Measurements from ENCODE around the gene ABI2.

Gene ABI2

DNA sequence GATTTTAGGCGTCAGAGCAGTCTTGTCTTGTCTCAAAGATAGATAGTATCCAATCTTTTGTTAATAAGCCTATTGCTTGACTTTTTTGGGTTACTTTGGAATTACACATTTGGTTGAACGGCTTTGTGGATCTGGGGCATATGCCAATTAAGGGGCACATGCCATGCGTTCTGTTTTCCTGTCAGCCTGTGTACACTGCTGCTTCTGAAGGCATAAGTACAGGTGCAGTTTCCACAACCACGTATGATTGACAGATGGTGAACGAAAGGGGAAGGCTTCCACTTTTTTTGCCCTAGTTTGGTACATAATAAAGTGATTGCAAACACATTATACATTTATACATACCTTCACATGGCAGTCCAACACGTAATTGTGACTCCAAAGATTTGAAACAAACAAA, 104.6 kb downstream of the ABI2 start:
- DNase-seq: no peak

DNA sequence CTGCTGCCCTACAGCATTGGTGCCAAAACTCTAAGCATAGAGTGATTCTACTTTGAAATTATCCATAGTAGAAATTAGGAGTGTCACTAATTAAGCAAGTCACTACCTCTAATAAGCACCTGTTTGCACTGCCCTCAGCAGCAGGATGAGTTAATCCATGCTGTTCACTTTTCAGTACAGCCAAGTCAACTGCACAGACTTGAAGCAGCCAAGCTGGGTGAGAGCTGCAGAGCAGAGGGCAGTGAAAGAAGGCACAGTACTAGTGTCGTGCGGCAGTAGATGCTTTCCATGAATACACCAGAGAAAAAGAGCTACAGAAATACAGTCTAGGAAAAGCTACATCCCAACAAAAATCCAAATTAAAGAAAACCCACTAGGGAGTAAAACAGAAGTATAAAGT, 108.3 kb downstream of the ABI2 start:
- no peak for DNase-seq

DNA sequence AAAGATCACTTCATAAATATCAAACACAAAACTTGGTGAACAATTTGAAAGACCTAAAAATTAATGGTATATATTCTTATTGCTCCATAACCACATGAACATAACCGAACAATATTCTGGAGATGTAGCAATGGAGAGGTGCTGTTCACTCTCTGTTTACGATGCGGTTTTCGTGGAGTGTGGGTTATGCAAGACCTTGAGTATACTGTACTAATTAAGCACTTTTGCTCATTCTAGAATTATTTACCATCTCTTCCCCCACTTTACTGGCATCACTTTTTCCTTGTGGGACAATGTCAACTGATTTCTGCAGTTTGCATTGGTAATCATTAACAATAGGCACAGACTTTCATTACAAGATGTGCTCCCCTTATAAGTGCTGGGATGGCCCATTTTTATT, 109.3 kb downstream of the ABI2 start:
- peak; percentile 69 for DNase-seq

DNA sequence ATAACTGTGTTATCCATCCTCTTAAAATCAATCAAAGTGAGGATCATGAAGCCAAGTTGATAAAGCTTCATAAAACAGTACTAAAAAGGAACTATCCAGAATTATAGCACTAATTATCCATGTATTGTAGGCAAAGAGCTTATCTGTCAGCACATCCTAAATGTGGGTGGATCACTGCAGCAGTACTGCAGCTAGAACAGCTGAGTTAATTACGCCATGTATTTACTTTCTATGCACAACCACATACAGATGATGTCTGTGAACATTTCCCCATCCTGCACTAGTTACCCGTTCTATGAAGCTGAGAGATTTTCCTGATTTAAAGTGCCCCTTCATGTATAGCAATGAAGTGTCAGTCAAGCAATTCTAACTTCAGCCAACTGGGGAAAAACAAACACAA, 110.3 kb downstream of the ABI2 start:
- no peak for DNase-seq

DNA sequence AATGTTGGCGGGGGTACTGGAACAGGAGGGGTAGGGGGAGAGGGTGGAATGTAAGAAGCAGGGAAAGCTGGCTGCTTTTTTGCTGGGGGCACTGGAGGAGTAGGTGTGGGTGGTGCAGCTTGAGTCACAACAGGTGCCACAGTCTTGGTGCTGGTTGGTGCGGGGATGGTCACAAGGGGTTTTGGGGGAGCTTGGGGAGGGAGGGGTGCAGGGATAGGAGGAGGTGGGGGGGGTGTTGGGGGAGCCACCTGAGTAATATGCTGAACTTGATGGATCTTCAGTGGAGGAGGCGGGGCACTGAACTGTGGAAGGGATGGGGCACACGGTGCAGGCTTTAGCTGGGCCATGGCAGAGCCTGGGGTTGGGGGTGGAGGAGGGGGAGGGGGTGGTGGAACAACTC, 112.5 kb downstream of the ABI2 start:
- DNase-seq: no peak

DNA sequence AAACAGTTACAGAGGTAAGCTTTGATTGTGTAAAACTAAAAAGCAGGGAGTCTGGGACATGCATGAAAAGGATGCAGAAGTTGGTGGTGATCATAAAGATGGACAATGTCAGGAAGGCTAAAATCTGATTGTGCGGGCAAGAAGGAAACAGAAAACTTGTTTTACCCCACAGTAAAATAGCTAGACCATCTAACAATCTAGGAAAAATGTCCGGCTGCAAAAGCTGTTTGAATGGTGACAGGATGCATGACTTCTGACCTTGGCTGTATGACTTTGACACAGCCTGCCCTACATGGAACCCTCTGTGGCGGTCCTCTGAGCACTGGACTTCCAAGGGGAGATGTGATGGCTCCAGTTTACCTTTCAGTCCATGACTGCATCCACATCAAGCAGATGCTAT, 113.3 kb downstream of the ABI2 start:
- no peak for DNase-seq

DNA sequence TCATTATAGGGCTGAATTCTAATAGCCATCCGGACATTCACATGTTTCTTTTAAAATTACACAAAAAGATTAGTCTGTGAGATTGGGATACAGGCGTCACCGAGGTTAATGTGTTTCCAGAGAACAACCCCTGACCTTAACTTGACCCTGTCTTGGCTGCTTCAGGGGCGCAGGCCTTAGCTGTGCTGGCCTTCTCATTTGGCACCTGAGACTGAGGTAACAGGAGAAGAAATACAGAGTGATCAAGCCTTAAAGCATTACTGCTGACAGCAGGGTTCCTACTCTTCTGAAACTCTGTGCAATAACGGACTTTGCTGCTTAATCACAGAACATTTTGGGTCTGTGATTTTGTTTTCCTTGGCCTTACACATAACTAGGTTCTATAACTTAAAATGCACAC, 114.3 kb downstream of the ABI2 start:
- no peak for DNase-seq

DNA sequence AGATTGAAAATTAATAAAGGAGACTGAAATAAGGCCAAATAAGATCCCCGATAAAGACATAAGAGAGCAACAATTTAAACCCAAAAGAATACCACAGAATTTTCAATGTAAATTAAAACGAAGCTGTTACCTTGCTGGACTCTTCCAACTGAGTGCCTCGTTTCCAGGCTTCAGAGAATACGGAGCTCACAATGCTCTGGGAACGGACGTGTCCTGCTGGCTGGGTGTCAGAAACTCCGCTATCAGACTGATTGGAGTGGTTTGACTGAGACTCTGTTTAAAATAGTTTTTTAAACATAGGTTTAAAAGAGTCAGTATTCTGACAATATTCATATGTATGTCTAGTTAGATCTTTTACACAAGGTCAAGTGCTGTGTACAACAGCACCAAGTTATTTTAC, 116.5 kb downstream of the ABI2 start:
- no peak for DNase-seq

DNA sequence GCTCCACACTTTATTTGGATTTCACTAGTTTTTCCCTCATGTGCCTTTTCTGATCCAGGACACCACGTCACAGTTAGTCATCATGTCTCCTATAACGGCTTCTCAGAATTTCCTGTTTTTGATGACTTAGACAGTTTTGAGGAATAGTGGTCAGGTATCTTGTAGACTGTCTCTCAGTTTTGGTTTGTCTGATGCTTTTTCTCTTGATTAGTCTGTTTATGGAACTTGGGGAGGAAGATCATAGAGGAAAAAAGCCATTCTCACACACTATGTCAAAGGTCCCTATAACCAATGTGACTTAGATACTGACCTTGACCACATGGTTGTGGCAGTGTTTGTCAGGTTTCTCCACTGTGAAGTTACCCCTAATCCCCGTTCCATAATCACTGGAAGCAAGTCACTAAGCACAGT, 117.9 kb downstream of the ABI2 start:
- peak; percentile 68 for DNase-seq

DNA sequence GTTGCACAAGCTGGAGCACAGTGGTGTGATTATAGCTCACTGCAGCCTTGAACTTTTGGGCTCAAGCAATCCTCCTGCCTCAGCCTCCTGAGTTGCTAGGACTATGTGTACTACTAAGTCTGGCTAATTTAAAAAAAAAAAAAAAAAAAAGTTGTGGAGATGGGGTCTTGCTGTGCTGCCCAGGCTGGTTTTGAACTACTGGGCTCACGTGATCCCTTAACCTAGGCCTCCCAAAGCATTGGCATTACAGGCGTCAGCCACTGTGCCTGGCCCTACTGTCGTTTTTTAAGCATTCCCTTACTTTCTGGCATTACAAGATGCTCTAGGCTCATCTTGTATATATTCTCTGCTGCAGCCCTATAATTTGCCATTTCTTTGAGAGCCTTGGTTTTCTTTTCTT, 118.6 kb downstream of the ABI2 start:
- DNase-seq: no peak

DNA sequence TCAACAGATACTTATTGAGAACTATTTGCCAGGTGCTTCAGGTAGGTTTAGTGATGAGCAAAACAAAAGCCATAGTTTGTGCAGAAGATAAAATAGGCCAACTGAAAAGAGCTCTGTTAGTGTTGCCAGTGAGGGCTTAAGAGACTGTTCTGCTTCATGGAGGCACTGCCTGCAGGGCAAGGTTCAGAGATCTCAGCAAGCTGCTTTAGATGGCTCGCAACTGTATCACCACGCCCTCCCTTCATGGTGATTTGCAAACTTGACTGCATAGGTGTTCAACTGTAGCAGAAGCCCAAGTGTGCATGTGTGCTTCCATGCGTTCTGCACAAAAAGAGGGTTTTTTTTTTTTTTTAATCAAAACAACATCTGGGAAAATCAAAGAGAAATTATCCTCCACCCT, 122.4 kb downstream of the ABI2 start:
- no peak for DNase-seq

DNA sequence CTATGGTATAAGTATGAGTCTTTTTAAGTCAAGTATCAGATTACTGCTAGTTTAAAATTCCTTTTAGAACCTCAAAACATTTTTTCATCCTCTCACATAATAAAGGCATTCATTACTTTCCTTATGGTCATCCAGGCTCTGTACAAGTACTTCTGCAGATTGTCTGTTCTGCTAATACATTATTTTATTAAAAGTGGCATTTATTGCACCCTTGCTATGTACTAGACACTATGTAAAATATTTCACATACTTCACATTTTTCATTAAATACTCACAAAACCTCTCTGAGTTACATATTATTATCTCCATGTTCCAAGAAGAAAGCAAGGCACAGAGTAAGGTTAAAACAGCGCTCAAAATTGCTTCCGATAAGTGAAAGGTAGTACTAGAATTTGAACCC, 122.8 kb downstream of the ABI2 start:
- peak; percentile 71 for DNase-seq

DNA sequence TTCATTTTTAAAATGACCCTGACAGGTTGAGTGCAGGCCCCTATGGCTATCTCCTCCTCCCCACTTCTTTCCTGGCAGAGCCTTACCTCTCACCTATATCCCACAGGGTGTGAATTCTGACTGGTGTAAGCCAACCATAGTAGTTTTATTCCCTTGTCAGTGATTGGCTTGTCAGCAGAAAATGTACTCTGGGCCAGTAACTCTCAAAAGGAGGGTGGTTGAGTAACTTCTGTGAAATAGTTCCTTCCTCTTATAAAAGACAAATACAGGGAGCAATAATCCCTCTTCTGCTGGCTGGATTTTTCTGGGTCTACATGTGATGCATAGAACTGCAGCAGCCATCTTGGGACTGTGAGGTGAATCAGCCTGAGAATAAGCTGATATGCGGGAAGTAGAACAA, 123.5 kb downstream of the ABI2 start:
- DNase-seq: peak; percentile 7

DNA sequence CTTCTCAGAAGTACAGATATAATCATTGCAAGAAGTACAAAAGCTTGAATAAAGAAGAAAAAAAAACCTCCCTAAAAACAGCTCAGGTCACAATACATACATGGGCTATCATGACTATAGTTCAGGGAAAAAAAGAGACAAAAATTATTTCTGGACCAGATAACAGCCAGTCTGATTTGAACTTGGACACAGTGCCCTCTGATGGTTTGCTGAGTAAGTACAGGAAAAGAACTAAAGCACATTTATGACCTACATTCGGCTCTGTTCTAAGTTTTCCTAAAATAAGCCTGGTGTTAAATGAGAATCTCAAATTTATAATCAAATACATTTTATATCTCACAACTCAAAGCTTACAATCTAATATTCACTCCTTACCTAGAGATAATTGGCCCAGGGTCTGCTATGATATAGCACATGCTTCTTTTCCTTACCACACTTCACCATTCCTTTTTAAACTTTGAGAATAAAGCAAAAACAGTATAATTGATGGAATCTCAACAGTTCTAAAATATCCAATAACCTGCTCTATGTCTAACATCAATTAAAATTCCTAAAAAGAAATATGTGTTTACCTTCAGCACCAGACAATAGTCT, 125.8 kb downstream of the ABI2 start:
- peak; percentile 47 for DNase-seq

DNA sequence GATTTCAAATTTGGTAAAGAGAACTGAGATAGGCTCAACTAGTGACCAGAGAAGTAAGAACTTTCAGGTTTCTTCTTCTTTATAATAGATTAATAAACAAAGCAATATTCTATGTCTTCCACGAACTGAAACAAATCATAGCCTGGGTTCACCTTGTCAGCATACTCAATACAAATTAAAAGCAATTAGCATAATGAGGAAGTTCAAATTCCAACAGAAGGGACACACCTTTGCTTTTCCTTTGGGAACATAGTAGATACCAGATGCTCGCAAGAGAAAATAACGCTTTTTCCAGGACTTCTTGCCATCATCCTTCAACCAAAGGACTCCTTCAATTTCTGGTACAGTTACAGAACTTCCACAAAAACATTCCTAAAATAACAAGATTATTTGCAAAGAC, 127.0 kb downstream of the ABI2 start:
- DNase-seq: no peak

DNA sequence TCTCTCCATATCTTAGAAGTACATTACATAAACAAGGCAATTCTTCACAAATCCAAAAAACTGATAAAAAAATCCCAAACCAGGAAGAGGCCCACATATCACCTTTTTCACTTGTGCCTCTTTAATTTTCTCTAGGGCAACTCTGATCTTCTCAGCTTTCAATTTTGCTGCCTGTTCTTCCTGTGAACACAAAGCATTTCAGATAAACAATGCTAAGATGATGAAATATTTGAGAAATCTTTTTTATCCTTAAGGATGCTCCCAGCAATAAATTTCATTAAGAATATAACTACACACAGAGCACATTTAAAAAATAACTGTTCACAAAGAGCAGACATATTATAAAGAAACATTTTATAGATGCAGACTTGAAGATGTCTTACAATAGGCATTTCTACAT, 133.6 kb downstream of the ABI2 start:
- peak; percentile 23 for DNase-seq

DNA sequence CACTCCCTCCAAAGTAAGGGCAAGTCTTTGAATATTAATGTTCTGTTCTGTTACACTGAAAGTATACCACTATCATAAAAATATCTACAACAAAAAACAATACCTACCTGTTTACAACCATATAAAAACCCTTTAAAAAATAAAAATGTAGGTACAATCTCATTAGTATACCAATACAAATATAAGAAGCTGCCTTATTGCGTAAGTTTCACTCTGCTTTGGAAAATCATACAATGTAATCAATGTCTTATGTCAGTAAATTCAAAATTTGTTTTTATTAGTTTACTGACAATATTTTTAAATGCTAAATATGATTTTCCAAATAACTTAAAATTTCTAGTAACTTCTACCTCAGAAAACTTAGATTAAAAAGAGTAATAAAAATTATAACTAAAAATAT, 134.1 kb downstream of the ABI2 start:
- DNase-seq: no peak

DNA sequence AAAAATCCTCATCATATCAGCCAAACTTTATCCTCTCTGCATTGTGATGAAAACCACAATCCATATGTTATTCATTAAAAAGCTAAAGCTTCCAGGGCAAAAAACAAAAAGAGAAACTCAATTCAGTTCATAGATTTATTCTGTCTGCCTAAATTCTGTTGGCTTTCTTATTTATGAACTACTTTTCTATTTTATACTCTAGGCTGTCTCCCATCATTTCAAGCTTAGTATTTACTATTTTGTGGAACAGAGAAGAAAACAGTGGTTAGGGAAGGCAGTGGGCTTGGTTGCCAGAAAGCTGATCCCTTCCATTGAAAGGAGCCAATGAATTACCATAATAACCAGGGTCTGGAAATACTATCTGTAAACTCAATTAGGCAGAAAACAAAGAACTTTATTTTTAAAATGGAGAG, 135.1 kb downstream of the ABI2 start:
- DNase-seq: peak; percentile 73

DNA sequence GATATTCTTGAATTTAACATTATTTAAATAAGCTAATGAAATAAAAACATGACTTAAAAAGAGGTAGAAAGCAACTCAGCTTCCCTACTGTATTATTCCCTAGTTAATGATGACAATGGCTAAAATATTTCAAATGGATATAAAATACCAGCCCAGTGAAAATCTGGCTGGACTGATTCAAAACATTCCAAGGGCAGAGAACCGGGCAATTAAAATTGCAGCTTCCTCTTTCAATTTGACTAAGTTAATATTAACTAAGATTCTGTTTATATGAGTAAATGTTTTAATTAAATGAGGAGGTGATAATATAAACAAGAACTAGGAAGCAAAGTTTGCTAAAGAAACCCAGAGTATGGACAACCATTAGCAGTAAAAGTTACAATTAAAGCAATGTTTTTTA, 141.4 kb downstream of the ABI2 start:
- DNase-seq: no peak

DNA sequence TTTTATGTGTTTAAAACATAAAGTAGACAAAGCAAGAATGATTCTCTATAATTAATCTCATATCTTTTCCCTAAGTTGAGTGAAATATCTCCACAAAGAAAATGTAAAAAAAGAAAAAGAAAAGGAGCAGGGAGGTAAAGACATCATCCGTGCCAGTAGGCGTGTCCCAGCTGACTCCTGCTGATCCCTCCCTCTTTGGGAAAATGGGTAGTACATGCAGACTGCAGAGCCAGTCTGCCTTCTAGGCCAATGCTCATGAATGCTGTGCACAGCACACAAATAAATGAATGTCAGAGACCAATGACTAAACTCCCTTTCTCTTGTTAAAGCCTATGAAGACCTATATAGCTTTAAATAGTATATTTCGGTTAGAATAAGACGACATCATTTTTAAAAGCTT, 142.2 kb downstream of the ABI2 start:
- no peak for DNase-seq

DNA sequence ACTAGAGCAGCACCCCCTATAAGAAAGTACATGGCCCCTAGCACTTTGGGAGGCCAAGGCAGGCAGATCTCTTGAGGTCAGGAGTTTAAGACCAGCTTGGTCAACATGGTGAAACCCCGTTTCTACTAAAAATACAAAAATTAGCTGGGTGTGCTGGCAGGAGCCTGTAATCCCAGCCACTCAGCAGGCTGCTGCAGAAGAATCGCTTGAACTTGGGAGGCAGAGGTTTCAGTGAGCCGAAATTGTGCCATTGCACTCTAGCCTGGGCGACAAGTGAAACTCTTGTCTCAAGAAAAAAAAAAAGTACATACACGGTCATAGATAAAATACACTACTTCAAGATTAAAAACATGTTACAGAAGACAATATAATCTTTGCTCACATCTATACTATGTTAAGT, 143.1 kb downstream of the ABI2 start:
- no peak for DNase-seq

DNA sequence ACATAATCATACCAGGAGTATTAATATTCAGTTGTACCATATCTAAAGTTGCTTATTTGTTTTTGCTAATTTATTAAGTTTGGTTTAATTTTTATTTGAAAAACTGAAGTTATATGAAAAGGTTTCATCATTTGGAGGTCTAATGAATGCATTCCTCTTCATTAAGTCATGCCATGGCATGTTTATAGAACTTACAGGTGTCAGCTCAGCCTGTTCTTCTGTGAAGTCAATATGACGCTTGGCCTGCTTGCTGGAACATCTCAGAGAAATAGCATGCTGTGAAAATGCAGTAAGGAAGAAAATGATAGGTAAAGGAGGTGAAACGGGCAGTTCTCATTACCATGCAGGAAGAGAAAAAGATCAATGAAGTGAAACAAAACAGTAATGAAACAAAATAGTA, 148.7 kb downstream of the ABI2 start:
- DNase-seq: no peak

DNA sequence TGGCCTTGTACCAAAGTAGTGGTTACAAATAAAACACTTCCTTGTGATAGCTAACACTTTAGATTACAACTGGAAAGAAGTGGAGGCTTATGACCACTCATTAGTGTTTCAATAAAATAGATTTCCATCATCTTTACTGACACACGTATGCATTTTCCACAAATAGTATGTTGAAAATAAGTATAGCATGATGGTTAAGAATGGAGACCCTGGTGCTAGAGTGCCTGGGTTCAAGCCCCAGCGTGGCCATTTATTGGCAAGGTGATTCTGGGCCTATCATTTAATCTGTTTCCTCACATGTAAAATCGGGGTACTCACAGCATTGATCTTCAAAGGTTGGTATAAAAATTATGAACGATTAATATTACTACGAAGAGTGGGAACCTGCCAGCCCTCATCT, 152.4 kb downstream of the ABI2 start:
- DNase-seq: no peak

DNA sequence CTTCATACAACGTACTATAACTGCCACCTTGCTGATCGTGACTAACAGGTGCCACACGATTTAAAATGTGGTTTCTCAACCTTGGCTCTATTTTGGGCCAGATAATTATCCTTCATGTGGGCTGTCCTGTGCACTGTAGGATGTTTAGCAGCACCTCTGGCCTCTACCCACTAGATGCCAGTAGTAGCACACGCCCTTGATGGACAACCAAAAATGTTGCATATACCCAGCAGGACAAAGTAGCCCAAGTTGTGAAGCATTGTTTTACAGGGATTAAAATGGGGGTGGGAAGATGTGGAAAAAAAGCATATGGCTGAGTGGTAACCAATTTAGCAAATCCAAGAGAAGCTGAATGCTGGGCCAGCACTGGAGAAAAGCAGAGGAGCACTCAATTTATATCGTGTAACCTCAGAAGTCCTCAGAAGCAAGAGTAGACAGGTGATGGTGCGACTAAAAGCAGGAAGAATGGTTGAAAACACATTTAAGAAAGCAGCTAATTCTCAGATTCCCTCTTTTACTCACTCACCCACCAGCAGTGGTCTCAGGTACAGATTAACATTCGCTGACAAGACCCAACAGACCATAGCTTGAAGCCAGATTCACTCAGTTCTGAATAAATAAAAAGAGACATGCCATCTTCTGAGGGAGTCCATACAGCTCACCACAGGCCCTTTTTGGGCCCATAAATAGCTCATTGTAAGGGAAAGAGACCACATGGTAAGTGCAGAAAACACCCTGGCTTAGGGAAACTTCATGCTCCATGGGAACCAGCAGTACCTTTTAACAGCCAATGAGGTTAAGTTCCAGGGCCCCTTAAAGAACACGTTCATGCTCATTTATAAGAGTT, 156.3 kb downstream of the ABI2 start:
- peak; percentile 23 for DNase-seq

DNA sequence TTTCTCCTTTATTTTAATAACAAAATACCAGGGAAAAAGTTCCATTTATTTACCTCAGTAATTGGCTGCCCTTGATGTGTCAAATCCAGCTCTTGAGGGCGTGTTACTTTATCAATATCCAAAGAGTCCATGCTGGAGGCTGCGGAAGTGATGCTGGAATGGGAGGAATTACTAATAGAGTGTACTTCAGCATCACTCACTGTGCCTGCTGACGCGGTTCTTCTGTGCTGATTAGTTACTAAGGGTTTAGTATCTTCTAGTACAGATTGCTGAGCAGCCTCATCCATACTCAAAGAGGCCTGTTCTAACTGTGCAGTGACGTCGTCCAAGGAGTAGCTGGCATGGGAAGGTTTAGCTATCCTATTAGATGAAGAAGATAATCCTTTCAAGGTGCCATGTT, 161.3 kb downstream of the ABI2 start:
- no peak for DNase-seq

All from fibroblast of skin of right quadriceps (primary cell).